ENCODE data around the gene LTBP3. TPM values are rescaled to one million over a fixed set of nuclear protein-coding genes. Genes with fewer than 3 reads are reported as not detected.

The LTBP3 gene
- total RNA-seq, 1 experiment from 2014 or later = 166 TPM

DNA sequence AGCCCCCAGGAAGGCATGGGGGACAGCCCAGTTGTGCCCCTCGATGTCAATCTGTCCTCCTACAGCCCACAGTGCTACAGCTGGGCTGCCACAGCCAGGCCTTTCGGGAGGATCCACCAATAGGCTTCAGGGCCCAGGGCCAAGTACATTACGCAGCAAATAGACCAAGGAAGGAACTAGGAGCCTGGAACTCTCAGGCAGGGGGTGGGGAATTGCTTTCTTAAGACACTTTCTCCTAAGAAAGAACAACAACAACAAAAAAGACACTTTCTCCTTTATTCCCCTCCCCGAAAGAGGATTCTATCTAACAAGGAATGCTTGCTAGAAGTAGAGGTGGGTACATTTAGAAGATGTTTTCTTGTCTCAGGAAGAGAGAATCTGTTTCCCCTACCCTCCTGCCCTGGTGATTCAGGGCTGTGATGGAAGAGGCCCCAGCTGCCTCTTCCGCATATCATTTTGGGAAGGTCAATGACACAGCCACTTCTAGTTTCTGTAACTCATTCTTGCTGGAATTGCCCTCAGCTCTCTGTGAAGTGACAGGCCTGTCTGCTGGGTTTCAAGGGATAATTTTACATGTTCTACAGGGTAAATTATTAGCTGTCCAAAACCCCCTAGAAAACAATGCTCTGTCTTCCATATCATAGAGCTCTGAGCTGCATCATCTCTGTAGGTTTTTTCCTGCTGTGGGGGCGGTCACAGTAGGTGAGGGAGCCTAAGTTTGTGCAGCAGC, 65.4 kb downstream of the LTBP3 start:
- Mint-ChIP-seq H3K4me3 (ENCODE audit: low read depth, unreplicated experiment) (no peak overlapping the region), H3K4me1 (ENCODE audit: low read depth, unreplicated experiment) (peaks cover 83% of the 10 kb centered on the region), H3K9me3 (ENCODE audit: low read depth, unreplicated experiment) (no peaks in the 10 kb centered on the region), H3K27ac (ENCODE audit: unreplicated experiment) (peak overlapping the region; percentile 87), H3K27me3 (ENCODE audit: unreplicated experiment) (no peaks in the 10 kb centered on the region), H3K36me3 (ENCODE audit: insufficient read depth, unreplicated experiment) (peaks cover 50% of the 10 kb centered on the region)
- CTCF ChIA-PET = interaction anchor here (0.7 to 3.0 kb wide), 6 partner anchors 9 to 358 kb away, joined by 3 to 23 read pairs (median 5); no protein-coding TSS in a partner anchor
- intact Hi-C loops (cut with micrococcal nuclease; ENCODE audit: unreplicated experiment) = no loop called here
- no peak for DNase-seq
- TF ChIP-seq, protein P1, sequence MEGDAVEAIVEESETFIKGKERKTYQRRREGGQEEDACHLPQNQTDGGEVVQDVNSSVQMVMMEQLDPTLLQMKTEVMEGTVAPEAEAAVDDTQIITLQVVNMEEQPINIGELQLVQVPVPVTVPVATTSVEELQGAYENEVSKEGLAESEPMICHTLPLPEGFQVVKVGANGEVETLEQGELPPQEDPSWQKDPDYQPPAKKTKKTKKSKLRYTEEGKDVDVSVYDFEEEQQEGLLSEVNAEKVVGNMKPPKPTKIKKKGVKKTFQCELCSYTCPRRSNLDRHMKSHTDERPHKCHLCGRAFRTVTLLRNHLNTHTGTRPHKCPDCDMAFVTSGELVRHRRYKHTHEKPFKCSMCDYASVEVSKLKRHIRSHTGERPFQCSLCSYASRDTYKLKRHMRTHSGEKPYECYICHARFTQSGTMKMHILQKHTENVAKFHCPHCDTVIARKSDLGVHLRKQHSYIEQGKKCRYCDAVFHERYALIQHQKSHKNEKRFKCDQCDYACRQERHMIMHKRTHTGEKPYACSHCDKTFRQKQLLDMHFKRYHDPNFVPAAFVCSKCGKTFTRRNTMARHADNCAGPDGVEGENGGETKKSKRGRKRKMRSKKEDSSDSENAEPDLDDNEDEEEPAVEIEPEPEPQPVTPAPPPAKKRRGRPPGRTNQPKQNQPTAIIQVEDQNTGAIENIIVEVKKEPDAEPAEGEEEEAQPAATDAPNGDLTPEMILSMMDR (IDR thresholded peaks at IDR 0.05; ENCODE audit: unreplicated experiment) = no peak
- BruUV-seq (replicated peaks) = no TSS peak

DNA sequence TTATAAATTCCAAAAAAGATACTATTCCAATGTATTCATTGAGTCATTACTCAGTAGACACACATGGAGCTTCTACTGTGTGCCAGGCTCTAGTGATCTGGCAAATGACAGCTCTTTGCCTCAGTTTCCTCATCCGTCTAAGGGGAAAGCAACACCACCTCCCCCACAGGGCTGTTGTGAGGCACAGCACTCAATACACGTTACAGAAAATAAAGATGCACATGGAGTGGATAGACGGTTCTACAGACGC, 65.8 kb downstream of the LTBP3 start:
- peaks cover 86% of the 10 kb centered on the region for H3K4me1 Mint-ChIP-seq (ENCODE audit: low read depth, unreplicated experiment)
- TF ChIP-seq, protein P1 (IDR thresholded peaks at IDR 0.05; ENCODE audit: unreplicated experiment) = no peak
- no peaks in the 10 kb centered on the region for H3K9me3 Mint-ChIP-seq (ENCODE audit: low read depth, unreplicated experiment)
- DNase-seq = no peak
- no peaks in the 10 kb centered on the region for H3K27me3 Mint-ChIP-seq (ENCODE audit: unreplicated experiment)
- CTCF ChIA-PET = interaction anchor here (0.7 to 3.0 kb wide), 8 partner anchors 9 to 358 kb away, joined by 3 to 23 read pairs (median 8); no protein-coding TSS in a partner anchor
- H3K4me3 Mint-ChIP-seq (ENCODE audit: low read depth, unreplicated experiment) = no peak overlapping the region
- H3K27ac Mint-ChIP-seq (ENCODE audit: unreplicated experiment) = peak overlapping the region; percentile 87
- intact Hi-C loops (cut with micrococcal nuclease; ENCODE audit: unreplicated experiment) = no loop called here
- BruUV-seq (replicated peaks) = TSS peak; percentile 63
- H3K36me3 Mint-ChIP-seq (ENCODE audit: insufficient read depth, unreplicated experiment) = peaks cover 55% of the 10 kb centered on the region

DNA sequence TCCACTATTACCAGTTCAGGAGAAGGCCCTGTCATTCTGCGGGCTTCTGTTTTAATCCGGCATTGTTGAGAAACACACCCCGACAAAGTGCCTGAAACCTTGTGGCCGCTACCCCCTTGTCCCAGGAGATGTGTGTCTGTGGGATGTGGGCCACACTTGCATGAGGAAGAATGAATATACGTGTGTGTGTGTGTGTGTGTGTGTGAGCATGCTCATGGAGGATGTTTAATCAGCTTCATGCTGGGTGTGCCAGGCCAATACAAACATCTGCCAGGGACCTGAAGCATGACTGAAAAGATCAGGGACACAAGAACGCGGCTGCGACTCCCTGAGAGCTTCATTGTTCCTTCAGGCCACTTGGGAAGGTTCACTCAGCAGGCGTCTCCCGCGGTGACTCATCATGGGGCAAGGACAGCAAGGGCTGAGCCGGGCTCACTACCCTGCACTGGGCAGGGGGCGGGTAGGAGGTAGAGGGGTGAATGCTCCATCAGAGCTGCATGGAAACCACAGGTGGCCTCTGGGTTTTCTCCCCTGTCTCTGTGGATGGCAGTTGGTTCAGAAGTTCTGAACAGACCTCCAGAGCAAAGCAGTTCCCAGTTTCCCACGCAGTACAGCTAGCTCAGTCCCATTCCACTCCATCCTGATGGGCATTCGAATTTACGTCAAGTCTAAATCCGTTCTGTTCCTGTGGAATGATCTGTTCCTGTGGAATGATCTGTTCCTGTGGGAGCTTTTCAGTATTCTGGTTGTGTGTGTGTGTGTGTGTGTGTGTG, 66.4 kb downstream of the LTBP3 start:
- no TSS peak for BruUV-seq (replicated peaks)
- no peaks in the 10 kb centered on the region for H3K9me3 Mint-ChIP-seq (ENCODE audit: low read depth, unreplicated experiment)
- peaks cover 56% of the 10 kb centered on the region for H3K36me3 Mint-ChIP-seq (ENCODE audit: insufficient read depth, unreplicated experiment)
- H3K4me1 Mint-ChIP-seq (ENCODE audit: low read depth, unreplicated experiment) = peaks cover 86% of the 10 kb centered on the region
- H3K27me3 Mint-ChIP-seq (ENCODE audit: unreplicated experiment) = no peaks in the 10 kb centered on the region
- CTCF ChIA-PET = interaction anchor here (0.6 to 3.0 kb wide), 11 partner anchors 8 to 1771 kb away, joined by 3 to 23 read pairs (median 4); no protein-coding TSS in a partner anchor
- peak; percentile 88 for DNase-seq
- intact Hi-C loops (cut with micrococcal nuclease; ENCODE audit: unreplicated experiment) = no loop called here
- H3K27ac Mint-ChIP-seq (ENCODE audit: unreplicated experiment) = peak overlapping the region; percentile 87
- H3K4me3 Mint-ChIP-seq (ENCODE audit: low read depth, unreplicated experiment) = peak overlapping the region; percentile 33
- TF ChIP-seq, protein P1 (IDR thresholded peaks at IDR 0.05; ENCODE audit: unreplicated experiment) = no peak

DNA sequence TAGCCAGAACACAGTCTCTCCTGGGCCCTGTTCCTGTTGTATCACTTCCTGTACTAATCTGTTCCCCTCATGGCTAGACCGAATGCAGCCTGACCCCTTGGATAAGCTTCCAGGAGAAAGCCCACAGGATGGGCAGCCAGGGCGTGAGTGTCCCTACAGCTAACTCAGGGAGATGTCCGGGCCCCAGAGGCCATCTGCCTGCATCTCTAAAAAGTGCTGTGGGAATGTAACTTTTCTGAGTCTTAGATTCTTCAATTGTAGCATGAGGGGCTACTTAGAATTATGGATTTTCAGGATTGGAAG, 67.0 kb downstream of the LTBP3 start:
- CTCF ChIA-PET = interaction anchor here (0.6 to 3.0 kb wide), 8 partner anchors 9 to 1772 kb away, joined by 3 to 23 read pairs (median 8); no protein-coding TSS in a partner anchor
- intact Hi-C loops (cut with micrococcal nuclease; ENCODE audit: unreplicated experiment) = no loop called here
- no peak for DNase-seq
- H3K9me3 Mint-ChIP-seq (ENCODE audit: low read depth, unreplicated experiment) = no peaks in the 10 kb centered on the region
- no TSS peak for BruUV-seq (replicated peaks)
- H3K4me1 Mint-ChIP-seq (ENCODE audit: low read depth, unreplicated experiment) = peaks cover 80% of the 10 kb centered on the region
- H3K27ac Mint-ChIP-seq (ENCODE audit: unreplicated experiment) = peak overlapping the region; percentile 87
- no peaks in the 10 kb centered on the region for H3K27me3 Mint-ChIP-seq (ENCODE audit: unreplicated experiment)
- peaks cover 56% of the 10 kb centered on the region for H3K36me3 Mint-ChIP-seq (ENCODE audit: insufficient read depth, unreplicated experiment)
- TF ChIP-seq, protein P1 (IDR thresholded peaks at IDR 0.05; ENCODE audit: unreplicated experiment) = no peak
- H3K4me3 Mint-ChIP-seq (ENCODE audit: low read depth, unreplicated experiment) = peak overlapping the region; percentile 33
